ENCODE data around the gene STN1.

The STN1 gene

GRCh38 chr10:103918053-103918846 is at the start of gene STN1:
STN1 (minus strand) TSS chr10:103918184; CDS start chr10:103917594, 590 bp downstream.
- peak; percentile 95 for DNase-seq

GRCh38 chr10:103967448-103968071 is 49.6 kb upstream of the STN1 start:
- DNase-seq = peak; percentile 64

- DNase-seq = peak; percentile 90
Observed at GRCh38 chr10:103966671-103967447, 48.9 kb upstream of the STN1 start, which contains the start of gene SLK. SLK (plus strand) TSS chr10:103967140; CDS start chr10:103967746, 606 bp downstream.

GRCh38 chr10:103960103-103960502 is 42.1 kb upstream of the STN1 start:
- DNase-seq = no peak

GRCh38 chr10:103958996-103959395 is 41.0 kb upstream of the STN1 start:
- DNase-seq = no peak

GRCh38 chr10:103954543-103954942 is 36.6 kb upstream of the STN1 start:
- no peak for DNase-seq

- no peak for DNase-seq
Observed at GRCh38 chr10:103951942-103952341, 34.0 kb upstream of the STN1 start.

GRCh38 chr10:103951183-103951582 is 33.2 kb upstream of the STN1 start:
- no peak for DNase-seq

GRCh38 chr10:103949728-103950127 is 31.7 kb upstream of the STN1 start:
- DNase-seq = no peak

- DNase-seq = peak; percentile 19
Observed at GRCh38 chr10:103947799-103948516, 30.0 kb upstream of the STN1 start.

GRCh38 chr10:103942866-103943265 is 24.9 kb upstream of the STN1 start:
- peak; percentile 9 for DNase-seq

GRCh38 chr10:103941801-103942200 is 23.8 kb upstream of the STN1 start:
- DNase-seq = no peak

- no peak for DNase-seq
Observed at GRCh38 chr10:103939522-103939921, 21.5 kb upstream of the STN1 start.

- DNase-seq = no peak
Observed at GRCh38 chr10:103936022-103936421, 18.0 kb upstream of the STN1 start.

GRCh38 chr10:103934308-103934707 is 16.3 kb upstream of the STN1 start:
- no peak for DNase-seq

GRCh38 chr10:103933557-103934121 is 15.7 kb upstream of the STN1 start:
- DNase-seq = no peak

GRCh38 chr10:103932971-103933370 is 15.0 kb upstream of the STN1 start:
- peak; percentile 24 for DNase-seq

- DNase-seq = no peak
Observed at GRCh38 chr10:103932271-103932670, 14.3 kb upstream of the STN1 start.

GRCh38 chr10:103931603-103932002 is 13.6 kb upstream of the STN1 start:
- no peak for DNase-seq

- no peak for DNase-seq
Observed at GRCh38 chr10:103930881-103931280, 12.9 kb upstream of the STN1 start.

GRCh38 chr10:103930449-103930848 is 12.5 kb upstream of the STN1 start:
- DNase-seq = no peak

GRCh38 chr10:103929381-103929921 is 11.5 kb upstream of the STN1 start:
- DNase-seq = peak; percentile 55

Data from NCI-H69 (cell line).